K562 (cell line): Measurements from ENCODE around the gene CLCNKA. TPM values are rescaled to one million over a fixed set of nuclear protein-coding genes. Genes with fewer than 3 reads are reported as not detected.

Experiments
- BRF1 ChIP-seq: IDR thresholded peaks from 3 replicates; pipeline ENCODE4 v1.6.1; 2011; ENCODE audit warnings: borderline replicate concordance, mild to moderate bottlenecking; ENCODE audit not compliant: insufficient read length; ENCODE audit errors: extremely low read depth
- CREM ChIP-seq: IDR thresholded peaks from 2 replicates; pipeline ENCODE4 v1.6.1; 2014; ENCODE audit warnings: antibody characterized with exemption, low read depth
- CXXC5 ChIP-seq: fragments of 250-450 bp; sonication (Bioruptor Pico); IDR thresholded peaks from 2 replicates; pipeline ENCODE4 v1.8.0; 2022; ENCODE audit warnings: inconsistent platforms, mild to moderate bottlenecking, moderate library complexity
- DPF2 ChIP-seq: fragments of 450-650 bp; IDR thresholded peaks from 2 replicates; pipeline ENCODE4 v1.6.1; 2016
- ERF ChIP-seq: fragments of 450-650 bp; formaldehyde crosslinking; IDR thresholded peaks from 2 replicates; pipeline ENCODE4 v1.4.0; 2020; ENCODE audit warnings: mild to moderate bottlenecking, mixed read lengths
- FOS ChIP-seq: IDR thresholded peaks from 3 replicates; pipeline ENCODE4 v1.6.1; 2011; ENCODE audit not compliant: insufficient read length; ENCODE audit errors: extremely low read depth
- FOSL1 ChIP-seq: fragments of 200-800 bp; sonication (Bioruptor generic); conservative IDR thresholded peaks from 2 replicates; pipeline ENCODE4 v1.6.1; 2016; ENCODE audit warnings: missing genetic modification characterization, missing compliant biosample characterization
- JUN ChIP-seq, 2 experiments: sonication (generic) in 1 of 2; formaldehyde crosslinking in 1 of 2; IDR thresholded peaks; 2 replicates each; pipeline versions ENCODE4 v1.6.1 to v1.8.0; 2012 to 2022; ENCODE audit warnings: borderline replicate concordance in 2 of 2, mild to moderate bottlenecking in 2 of 2, improper control_type of control experiment in 1 of 2, low read depth in 1 of 2, low read length in 1 of 2, missing genetic modification reagents in 1 of 2
- JUND ChIP-seq, 2 experiments: IDR thresholded peaks; 2 replicates in 1 of 2; 3 replicates in 1 of 2; pipeline ENCODE4 v1.6.1; 2011; ENCODE audit warnings: borderline replicate concordance in 2 of 2, low read depth in 2 of 2, low read length in 2 of 2, improper control_type of control experiment in 1 of 2, missing biosample characterization in 1 of 2, missing genetic modification characterization in 1 of 2, missing genetic modification reagents in 1 of 2
- KDM5B ChIP-seq: fragments of 200-600 bp; sonication (generic); IDR thresholded peaks from 2 replicates; pipeline ENCODE4 v1.6.1; 2012; ENCODE audit warnings: low read depth, mild to moderate bottlenecking, moderate library complexity, low read length, control low read depth, inconsistent platforms; ENCODE audit not compliant: insufficient replicate concordance
- MEIS2 ChIP-seq: fragments of 450-650 bp; IDR thresholded peaks from 2 replicates; pipeline ENCODE4 v1.6.1; 2014; ENCODE audit warnings: mild to moderate bottlenecking; ENCODE audit not compliant: partially characterized antibody
- MYNN ChIP-seq, 2 experiments: sonication (generic); formaldehyde crosslinking in 1 of 2; IDR thresholded peaks; 2 replicates each; pipeline versions ENCODE4 v1.5.0 to v1.6.1; 2016 to 2020; ENCODE audit warnings: antibody characterized with exemption in 1 of 2, missing genetic modification reagents in 1 of 2
- NFIC ChIP-seq: fragments of 450-650 bp; IDR thresholded peaks from 2 replicates; pipeline ENCODE4 v1.6.1; 2017; ENCODE audit warnings: mild to moderate bottlenecking, inconsistent platforms
- NRF1 ChIP-seq, 2 experiments: fragments of 450-650 bp; IDR thresholded peaks in 1 of 2; conservative IDR thresholded peaks in 1 of 2; 2 replicates each; pipeline ENCODE4 v1.6.1; 2014; ENCODE audit warnings: mild to moderate bottlenecking in 2 of 2
- PYGO2 ChIP-seq: fragments of 450-650 bp; IDR thresholded peaks from 2 replicates; pipeline ENCODE4 v1.6.1; 2016; ENCODE audit warnings: mild to moderate bottlenecking, missing genetic modification characterization, moderate library complexity, missing compliant biosample characterization
- SMARCA4 ChIP-seq: fragments of 450-650 bp; IDR thresholded peaks from 2 replicates; pipeline ENCODE4 v1.6.1; 2016
- SRF ChIP-seq, 2 experiments: fragments of 250-450, 450-650 bp in 1 of 2; sonication (Bioruptor Pico) in 1 of 2; sonication (generic) in 1 of 2; formaldehyde crosslinking; IDR thresholded peaks; 2 replicates each; pipeline versions ENCODE4 v1.5.0 to v1.5.1; 2020 to 2022; ENCODE audit warnings: mild to moderate bottlenecking in 1 of 2, missing genetic modification reagents in 1 of 2
- STAG1 ChIP-seq: sonication (generic); formaldehyde crosslinking; IDR thresholded peaks from 2 replicates; pipeline ENCODE4 v1.5.0; 2020; ENCODE audit warnings: missing genetic modification reagents, borderline replicate concordance
- ZNF232 ChIP-seq: sonication (generic); formaldehyde crosslinking; IDR thresholded peaks from 2 replicates; pipeline ENCODE4 v1.8.0; 2022; ENCODE audit warnings: mild to moderate bottlenecking, missing genetic modification reagents
- ZNF282 ChIP-seq: sonication (generic); formaldehyde crosslinking; IDR thresholded peaks from 2 replicates; pipeline ENCODE4 v1.8.1; 2023; ENCODE audit warnings: missing genetic modification reagents
- polyA plus RNA-seq, 8 experiments: library from polyadenylated mRNA; depleted of rRNA in 4 of 8; stranded (reverse) in 5 of 8; unstranded in 3 of 8; fragments of >200 nt; fragmentation: Nextera tagmentation in 2 of 8; fragmentation: Illumina TruSeq in 1 of 8; extraction: Ambion mirVana in 2 of 8; extraction: Trizol in 1 of 8; gene quantifications; 2 replicates each; pipeline versions ENCODE4 v1.2.1 to v1.2.3, GENCODE V29; 2011 to 2014; ENCODE audit warnings: inconsistent platforms in 1 of 8, missing spikeins in 1 of 8
- total RNA-seq, 7 experiments: library from RNA; depleted of rRNA in 6 of 7; stranded (reverse); fragments of >200 nt in 6 of 7; fragmentation: Illumina TruSeq in 2 of 7; extraction: Trizol in 2 of 7; gene quantifications; 2 replicates each; pipeline versions ENCODE4 v1.2.1 to v1.2.3, GENCODE V29; 2011 to 2021; ENCODE audit warnings: low replicate concordance in 1 of 7
- TF ChIP-seq, protein P1 (sequence below): fragments of 250-450 bp; sonication (Bioruptor Pico); IDR thresholded peaks from 2 replicates; pipeline ENCODE4 v1.4.0; 2020
- TF ChIP-seq, protein P2 (sequence below): sonication (generic); formaldehyde crosslinking; IDR thresholded peaks from 2 replicates; pipeline ENCODE4 v1.8.1; 2022; ENCODE audit warnings: missing genetic modification reagents
- TF ChIP-seq, protein P3 (sequence below): sonication (generic); formaldehyde crosslinking; IDR thresholded peaks from 2 replicates; pipeline ENCODE4 v1.8.0; 2022; ENCODE audit warnings: missing genetic modification reagents, mild to moderate bottlenecking, borderline replicate concordance

Gene CLCNKA
- total and polyA plus RNA-seq, 9 of the 15 experiments (the other 6 are each of a cell fraction or from before 2014, with no cell fraction given), result 0.03 to 0.37 (median 0.10) TPM; not detected in 3

DNA sequence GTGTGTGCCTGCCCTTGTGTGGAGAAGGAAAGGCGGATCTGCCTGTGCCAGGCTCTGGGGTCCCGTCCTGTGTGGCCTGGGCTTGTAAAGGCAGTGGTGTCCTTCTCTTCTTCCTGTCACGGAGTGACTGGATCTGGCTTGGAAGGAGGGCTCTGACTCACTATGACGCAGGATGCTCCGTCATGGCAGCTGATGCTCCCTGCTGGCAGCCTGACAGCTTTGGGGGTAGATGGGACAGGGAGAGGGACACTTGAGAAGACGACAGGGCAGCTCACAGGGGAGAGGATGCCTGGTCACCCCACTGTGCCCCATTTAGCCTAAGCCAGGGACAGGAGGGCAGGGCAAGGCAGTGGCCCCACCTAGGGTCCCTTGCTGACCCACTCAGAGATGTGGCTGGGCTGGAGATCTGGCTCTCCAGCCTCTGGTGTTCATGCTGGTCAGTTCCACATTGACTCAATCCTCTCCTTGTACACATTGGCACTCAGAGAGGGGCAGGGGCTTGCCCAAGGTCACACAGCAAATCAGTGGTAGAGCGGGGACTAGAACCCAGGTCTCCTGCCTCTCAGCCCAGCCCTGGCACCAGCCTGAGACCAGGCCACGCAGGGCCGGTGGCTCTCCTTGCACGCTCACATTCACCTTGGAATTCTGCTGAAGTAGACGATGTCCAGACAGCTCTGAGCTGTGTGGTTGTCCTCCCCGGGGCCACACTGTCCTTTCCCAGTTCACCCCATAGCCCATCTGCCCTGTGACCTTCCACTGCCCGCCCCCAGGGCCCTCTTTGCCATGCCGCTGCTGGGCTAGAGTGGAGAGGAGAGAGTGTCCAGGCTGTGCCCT lies 54.4 kb downstream of the CLCNKA start (continued):
- TF ChIP-seq, protein P1, sequence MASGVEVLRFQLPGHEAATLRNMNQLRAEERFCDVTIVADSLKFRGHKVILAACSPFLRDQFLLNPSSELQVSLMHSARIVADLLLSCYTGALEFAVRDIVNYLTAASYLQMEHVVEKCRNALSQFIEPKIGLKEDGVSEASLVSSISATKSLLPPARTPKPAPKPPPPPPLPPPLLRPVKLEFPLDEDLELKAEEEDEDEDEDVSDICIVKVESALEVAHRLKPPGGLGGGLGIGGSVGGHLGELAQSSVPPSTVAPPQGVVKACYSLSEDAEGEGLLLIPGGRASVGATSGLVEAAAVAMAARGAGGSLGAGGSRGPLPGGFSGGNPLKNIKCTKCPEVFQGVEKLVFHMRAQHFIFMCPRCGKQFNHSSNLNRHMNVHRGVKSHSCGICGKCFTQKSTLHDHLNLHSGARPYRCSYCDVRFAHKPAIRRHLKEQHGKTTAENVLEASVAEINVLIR, result peak; percentile 74
- TF ChIP-seq NRF1 (conservative IDR thresholded peaks at IDR 0.05 in 1 of 2, IDR thresholded peaks at IDR 0.05 in 1 of 2), result peak; percentile 30 to 42; a peak in 1 of 4 replicates
- TF ChIP-seq PYGO2, result no peak
- TF ChIP-seq FOSL1 (tag), result peak; percentile 97
- 0 out of 4 replicates have a peak, but pooled peaks of 1 of the 2 experiments have one; percentile 16 for TF ChIP-seq SRF (CRISPR knock-in tag; IDR thresholded peaks at IDR 0.05)
- TF ChIP-seq, protein P2, sequence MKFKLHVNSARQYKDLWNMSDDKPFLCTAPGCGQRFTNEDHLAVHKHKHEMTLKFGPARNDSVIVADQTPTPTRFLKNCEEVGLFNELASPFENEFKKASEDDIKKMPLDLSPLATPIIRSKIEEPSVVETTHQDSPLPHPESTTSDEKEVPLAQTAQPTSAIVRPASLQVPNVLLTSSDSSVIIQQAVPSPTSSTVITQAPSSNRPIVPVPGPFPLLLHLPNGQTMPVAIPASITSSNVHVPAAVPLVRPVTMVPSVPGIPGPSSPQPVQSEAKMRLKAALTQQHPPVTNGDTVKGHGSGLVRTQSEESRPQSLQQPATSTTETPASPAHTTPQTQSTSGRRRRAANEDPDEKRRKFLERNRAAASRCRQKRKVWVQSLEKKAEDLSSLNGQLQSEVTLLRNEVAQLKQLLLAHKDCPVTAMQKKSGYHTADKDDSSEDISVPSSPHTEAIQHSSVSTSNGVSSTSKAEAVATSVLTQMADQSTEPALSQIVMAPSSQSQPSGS (CRISPR knock-in tag), result no peak
- TF ChIP-seq MEIS2, result peak; percentile 65
- peak; percentile 91 for TF ChIP-seq JUN (IDR thresholded peaks at IDR 0.05; ENCODE audit: borderline replicate concordance, low read depth, low read length)
- TF ChIP-seq JUN (CRISPR knock-in tag; IDR thresholded peaks at IDR 0.05; ENCODE audit: borderline replicate concordance), result 0 out of 2 replicates have a peak, but pooled peaks have one; percentile 26
- no peak for TF ChIP-seq ERF (CRISPR knock-in tag)
- peak; percentile 92 for TF ChIP-seq JUND (IDR thresholded peaks at IDR 0.05; ENCODE audit: borderline replicate concordance, low read depth, low read length)
- peak; percentile 77; the same call in 2 of the 3 replicates for TF ChIP-seq JUND (tag; IDR thresholded peaks at IDR 0.05; ENCODE audit: borderline replicate concordance, low read depth, low read length)
- 0 out of 2 replicates have a peak, but pooled peaks have one; percentile 4 for TF ChIP-seq STAG1 (CRISPR knock-in tag)
- TF ChIP-seq, protein P3, sequence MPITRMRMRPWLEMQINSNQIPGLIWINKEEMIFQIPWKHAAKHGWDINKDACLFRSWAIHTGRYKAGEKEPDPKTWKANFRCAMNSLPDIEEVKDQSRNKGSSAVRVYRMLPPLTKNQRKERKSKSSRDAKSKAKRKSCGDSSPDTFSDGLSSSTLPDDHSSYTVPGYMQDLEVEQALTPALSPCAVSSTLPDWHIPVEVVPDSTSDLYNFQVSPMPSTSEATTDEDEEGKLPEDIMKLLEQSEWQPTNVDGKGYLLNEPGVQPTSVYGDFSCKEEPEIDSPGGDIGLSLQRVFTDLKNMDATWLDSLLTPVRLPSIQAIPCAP (CRISPR knock-in tag), result no peak
- TF ChIP-seq DPF2, result peak; percentile 53
- TF ChIP-seq CREM, result peak; percentile 97
- no peak for TF ChIP-seq BRF1
- no peak for TF ChIP-seq ZNF282
- peak; percentile 62; the same call in 1 of the 2 replicates for TF ChIP-seq MYNN (IDR thresholded peaks at IDR 0.05)
- no peak for TF ChIP-seq MYNN (CRISPR knock-in tag; IDR thresholded peaks at IDR 0.05)
- peak; percentile 59; the same call in 1 of the 2 replicates for TF ChIP-seq ZNF232
- TF ChIP-seq CXXC5 (CRISPR knock-in tag), result no peak
- TF ChIP-seq FOS, result peak; percentile 28
- TF ChIP-seq NFIC, result peak; percentile 90
- peak; percentile 46 for TF ChIP-seq KDM5B
- TF ChIP-seq SMARCA4, result peak; percentile 49; the same call in 1 of the 2 replicates
